HEK293T (cell line): Measurements from ENCODE around the gene B3GLCT.
"Not testable (repeated sequence)": the region's sequence is repeated elsewhere in the genome, so short reads cannot be mapped to it uniquely, and the experiment has no call there.

Experiments used
- CTCF ChIA-PET: fragments of 350-600 bp; formaldehyde crosslinking; extraction: SDS; loops from one replicate; lab custom pipeline; 2021; ENCODE audit warnings: antibody characterized with exemption, inconsistent platforms; lab: Yijun Ruan, JAX
- POLR2A ChIA-PET: fragments of 350-600 bp; formaldehyde crosslinking; extraction: SDS; loops from one replicate; lab custom pipeline; 2020; ENCODE audit warnings: antibody characterized with exemption, inconsistent platforms; lab: Yijun Ruan, JAX
- DNase-seq: peaks from one replicate; pipeline ENCODE4 v3.0.0; 2012; ENCODE audit warnings: mixed read lengths; ENCODE audit errors: extremely low spot score
- ARNT ChIP-seq: fragments of 450-650 bp; IDR thresholded peaks from 2 replicates; pipeline ENCODE4 v1.6.1; 2017; ENCODE audit warnings: mild to moderate bottlenecking
- BHLHE40 ChIP-seq: fragments of 450-650 bp; IDR thresholded peaks from 2 replicates; pipeline ENCODE4 v1.6.1; 2016; ENCODE audit warnings: mild to moderate bottlenecking, moderate library complexity, borderline replicate concordance
- CTBP1 ChIP-seq: fragments of 450-650 bp; IDR thresholded peaks from 2 replicates; pipeline ENCODE4 v1.6.1; 2016; ENCODE audit warnings: borderline replicate concordance
- ELF4 ChIP-seq: fragments of 450-650 bp; IDR thresholded peaks from 2 replicates; pipeline ENCODE4 v1.6.1; 2017; ENCODE audit warnings: antibody characterized with exemption
- FOXA1 ChIP-seq: fragments of 450-650 bp; IDR thresholded peaks from 2 replicates; pipeline ENCODE4 v1.6.1; 2016; ENCODE audit warnings: mild to moderate bottlenecking
- FOXK2 ChIP-seq: fragments of 450-650 bp; IDR thresholded peaks from 2 replicates; pipeline ENCODE4 v1.6.1; 2016; ENCODE audit warnings: mild to moderate bottlenecking
- FOXM1 ChIP-seq: fragments of 450-650 bp; IDR thresholded peaks from 2 replicates; pipeline ENCODE4 v1.6.1; 2017; ENCODE audit warnings: mild to moderate bottlenecking, borderline replicate concordance
- HDGF ChIP-seq: fragments of 450-650 bp; IDR thresholded peaks from 2 replicates; pipeline ENCODE4 v1.6.1; 2017; ENCODE audit warnings: antibody characterized with exemption, borderline replicate concordance
- L3MBTL2 ChIP-seq: fragments of 450-650 bp; conservative IDR thresholded peaks from 2 replicates; pipeline ENCODE4 v1.6.1; 2016; ENCODE audit warnings: mild to moderate bottlenecking
- LEF1 ChIP-seq: fragments of 450-650 bp; IDR thresholded peaks from 2 replicates; pipeline ENCODE4 v1.6.1; 2017; ENCODE audit warnings: mild to moderate bottlenecking, borderline replicate concordance
- NFRKB ChIP-seq: fragments of 450-650 bp; IDR thresholded peaks from 2 replicates; pipeline ENCODE4 v1.6.1; 2016; ENCODE audit warnings: mild to moderate bottlenecking, moderate library complexity
- SP1 ChIP-seq: fragments of 450-650 bp; IDR thresholded peaks from 2 replicates; pipeline ENCODE4 v1.6.1; 2017
- SUZ12 ChIP-seq: fragments of 450-650 bp; IDR thresholded peaks from 2 replicates; pipeline ENCODE4 v1.6.1; 2016; ENCODE audit warnings: mild to moderate bottlenecking
- TARDBP ChIP-seq: fragments of 450-650 bp; IDR thresholded peaks from 2 replicates; pipeline ENCODE4 v1.6.1; 2016
- ZNF384 ChIP-seq: fragments of 450-650 bp; IDR thresholded peaks from 2 replicates; pipeline ENCODE4 v1.6.1; 2016
- TF ChIP-seq, protein P1 (sequence below): fragments of 450-650 bp; IDR thresholded peaks from 2 replicates; pipeline ENCODE4 v1.6.1; 2016

Gene B3GLCT

DNA sequence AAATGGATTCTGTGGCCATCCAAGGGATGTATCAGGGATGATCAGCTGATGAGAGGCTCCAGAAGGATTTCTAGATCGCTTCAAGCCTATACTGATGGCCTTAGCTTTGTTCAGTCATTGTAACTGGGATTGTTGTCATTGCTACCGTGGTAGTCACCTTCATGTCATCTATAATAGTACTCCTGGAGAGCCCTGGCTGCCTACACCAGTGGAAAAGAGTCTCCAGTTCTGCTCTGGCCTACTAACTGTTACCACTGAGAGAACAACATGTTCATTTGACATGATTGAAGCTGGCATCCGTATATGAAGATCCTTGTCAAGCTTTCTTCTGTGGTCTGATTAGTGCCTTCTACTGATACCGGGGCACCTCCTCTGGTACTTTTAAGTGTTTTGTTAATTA, 131.3 kb downstream of the B3GLCT start:
- POLR2A ChIA-PET, result no interaction called here
- DNase-seq, result no peak
- CTCF ChIA-PET, result no interaction called here
- TF ChIP-seq HDGF (no peak), BHLHE40 (no peak), FOXM1 (no peak), SP1 (no peak), ZNF384 (no peak), ARNT (no peak), L3MBTL2 (no peak), FOXK2 (no peak), FOXA1 (no peak), CTBP1 (no peak), ELF4 (no peak), NFRKB (no peak), SUZ12 (no peak), TARDBP (no peak), LEF1 (no peak)
- TF ChIP-seq, protein P1, sequence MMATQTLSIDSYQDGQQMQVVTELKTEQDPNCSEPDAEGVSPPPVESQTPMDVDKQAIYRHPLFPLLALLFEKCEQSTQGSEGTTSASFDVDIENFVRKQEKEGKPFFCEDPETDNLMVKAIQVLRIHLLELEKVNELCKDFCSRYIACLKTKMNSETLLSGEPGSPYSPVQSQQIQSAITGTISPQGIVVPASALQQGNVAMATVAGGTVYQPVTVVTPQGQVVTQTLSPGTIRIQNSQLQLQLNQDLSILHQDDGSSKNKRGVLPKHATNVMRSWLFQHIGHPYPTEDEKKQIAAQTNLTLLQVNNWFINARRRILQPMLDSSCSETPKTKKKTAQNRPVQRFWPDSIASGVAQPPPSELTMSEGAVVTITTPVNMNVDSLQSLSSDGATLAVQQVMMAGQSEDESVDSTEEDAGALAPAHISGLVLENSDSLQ, result no peak

DNA sequence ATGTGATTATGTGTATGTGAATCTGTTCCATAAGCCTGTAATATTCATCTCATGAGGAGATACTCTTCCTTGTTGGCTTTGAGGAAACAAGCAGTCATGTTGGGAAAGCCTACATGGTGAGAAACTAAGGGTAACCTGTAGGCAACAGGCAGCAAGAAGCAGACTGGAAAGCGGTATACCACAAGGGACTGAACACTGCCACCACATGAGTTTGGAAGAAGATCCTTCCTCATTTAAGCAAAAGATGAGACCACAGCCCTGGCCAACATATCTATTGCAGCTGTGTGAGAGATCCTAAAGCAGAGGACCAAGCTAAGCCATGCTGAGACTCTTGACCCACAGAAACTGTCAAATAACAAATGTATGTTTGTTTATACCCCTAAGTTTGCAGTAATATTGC, 134.8 kb downstream of the B3GLCT start:
- DNase-seq, result no peak
- ChIA-PET CTCF (no interaction called here), POLR2A (no interaction called here)
- no peak for TF ChIP-seq ZNF384
- no peak for TF ChIP-seq FOXM1
- no peak for TF ChIP-seq ARNT
- TF ChIP-seq L3MBTL2, result no peak
- no peak for TF ChIP-seq HDGF
- TF ChIP-seq NFRKB, result no peak
- TF ChIP-seq, protein P1, result no peak
- TF ChIP-seq FOXA1, result no peak
- TF ChIP-seq CTBP1, result no peak

DNA sequence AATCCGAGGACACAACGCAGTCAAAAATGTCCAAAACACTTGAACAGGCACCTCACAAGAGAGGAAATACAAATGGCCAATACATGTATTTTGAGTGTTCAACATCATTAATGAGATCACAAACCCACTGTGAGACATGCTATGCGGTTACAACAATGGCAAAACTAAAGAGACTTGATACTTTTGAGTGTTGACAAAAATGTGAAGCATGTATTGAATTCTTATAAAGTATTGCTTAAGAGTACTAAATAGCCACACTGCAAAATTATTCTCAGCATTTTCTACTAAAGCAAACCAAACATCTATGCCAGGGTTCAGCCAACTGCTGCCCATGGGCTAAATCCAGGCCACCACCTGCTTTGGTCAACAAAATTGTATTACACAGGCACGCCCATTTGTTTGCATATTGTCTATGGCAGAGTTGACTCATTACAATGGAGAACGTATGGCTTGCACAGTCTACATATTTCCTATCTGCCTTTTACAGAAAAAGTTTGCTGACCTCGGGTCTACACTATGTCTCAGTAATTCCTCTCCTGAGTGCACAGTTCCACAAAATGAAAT, 135.3 kb downstream of the B3GLCT start:
- CTCF ChIA-PET, result no interaction called here
- POLR2A ChIA-PET, result no interaction called here
- DNase-seq, result no peak
- TF ChIP-seq LEF1, result no peak
- TF ChIP-seq SP1, result no peak
- no peak for TF ChIP-seq ELF4
- TF ChIP-seq BHLHE40, result no peak
- TF ChIP-seq CTBP1, result no peak
- no peak for TF ChIP-seq NFRKB
- TF ChIP-seq SUZ12, result no peak
- TF ChIP-seq FOXK2, result no peak
- TF ChIP-seq L3MBTL2, result no peak
- TF ChIP-seq, protein P1, result no peak
- TF ChIP-seq ZNF384, result no peak
- no peak for TF ChIP-seq HDGF
- TF ChIP-seq ARNT, result no peak
- TF ChIP-seq TARDBP, result no peak

DNA sequence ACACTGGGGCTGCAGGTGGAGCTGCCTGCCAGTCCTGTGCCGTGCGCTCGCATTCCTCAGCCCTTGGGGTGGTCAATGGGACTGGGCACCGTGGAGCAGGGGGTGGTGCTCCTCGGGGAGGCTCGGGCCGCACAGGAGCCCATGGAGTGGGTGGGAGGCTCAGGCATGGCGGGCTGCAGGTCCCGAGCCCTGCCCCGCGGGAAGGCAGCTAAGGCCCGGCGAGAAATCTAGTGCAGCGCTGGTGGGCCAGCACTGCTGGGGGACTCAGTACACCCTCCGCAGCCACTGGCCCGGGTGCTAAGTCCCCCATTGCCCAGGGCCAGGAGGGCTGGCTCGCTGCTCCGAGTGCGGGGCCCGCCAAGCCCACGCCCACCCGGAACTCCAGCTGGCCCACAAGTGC, 139.8 kb downstream of the B3GLCT start:
- POLR2A ChIA-PET, CTCF ChIA-PET, DNase-seq: not testable (repeated sequence)

DNA sequence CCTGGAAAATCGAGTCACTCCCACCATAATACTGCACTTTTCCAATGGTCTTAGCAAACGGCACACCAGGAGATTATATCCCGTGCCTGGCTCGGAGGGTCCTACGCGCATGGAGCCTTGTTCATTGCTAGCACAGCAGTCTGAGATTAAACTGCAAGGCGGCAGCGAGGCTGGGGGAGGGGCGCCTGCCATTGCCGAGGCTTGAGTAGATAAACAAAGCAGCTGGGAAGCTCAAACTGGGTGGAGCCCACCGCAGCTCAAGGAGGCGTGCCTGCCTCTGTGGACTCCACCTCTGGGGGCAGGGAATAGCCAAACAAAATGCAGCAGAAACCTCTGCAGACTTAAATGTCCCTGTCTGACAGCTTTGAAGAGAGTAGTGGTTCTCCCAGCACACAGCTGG, 141.1 kb downstream of the B3GLCT start:
- CTCF ChIA-PET, POLR2A ChIA-PET, DNase-seq: not testable (repeated sequence)

DNA sequence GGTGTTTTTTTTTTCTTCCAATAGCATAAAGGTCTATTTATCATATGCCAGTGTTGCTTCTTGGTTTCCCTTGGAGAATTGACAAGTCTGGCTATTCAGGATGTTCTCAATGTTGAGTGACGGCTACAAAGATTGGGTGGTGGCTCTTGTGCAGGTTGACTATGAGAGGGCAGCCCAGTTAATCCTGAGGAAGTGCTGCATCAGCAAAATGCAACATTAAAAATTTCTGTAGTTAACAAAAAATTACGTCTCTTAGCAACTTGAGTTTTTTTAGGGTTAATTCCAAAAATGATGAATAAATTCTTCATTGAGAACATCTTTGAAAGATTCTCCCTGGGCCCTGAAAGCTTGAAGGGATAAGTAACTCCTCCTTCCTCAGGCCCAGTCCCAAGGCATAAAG, 147.1 kb downstream of the B3GLCT start:
- no peak for DNase-seq
- TF ChIP-seq SP1, result no peak
- TF ChIP-seq NFRKB, result no peak
- no peak for TF ChIP-seq TARDBP
- TF ChIP-seq FOXM1, result no peak
- no peak for TF ChIP-seq LEF1
- TF ChIP-seq FOXK2, result no peak
- TF ChIP-seq BHLHE40, result no peak
- no peak for TF ChIP-seq FOXA1
- TF ChIP-seq ARNT, result no peak
- no peak for TF ChIP-seq L3MBTL2
- TF ChIP-seq, protein P1, result no peak
- no peak for TF ChIP-seq HDGF
- TF ChIP-seq SUZ12, result no peak
- ChIA-PET POLR2A (no interaction called here), CTCF (no interaction called here)
